ENCODE results near the gene PER3.

Gene PER3

GRCh38 chr1:7871136-7871535 is 87.0 kb downstream of the PER3 start:
- Histone ChIP-seq H3K27ac (ENCODE audit: low read length) (no peak overlapping the region), H3K4me2 (ENCODE audit: insufficient read depth, low read length) (no peak overlapping the region), H3K27me3 (ENCODE audit: insufficient read depth, low read length, poor library complexity) (no peaks in the 10 kb centered on the region), H3K4me1 (ENCODE audit: insufficient read depth, low read length) (no peaks in the 10 kb centered on the region), H3K79me2 (ENCODE audit: insufficient read depth, low read length) (no peaks in the 10 kb centered on the region), H3K4me3 (ENCODE audit: low read depth in 1 of 2, low read length in 2 of 2) (no peak overlapping the region), H4K20me1 (ENCODE audit: insufficient read depth, low read length) (no peaks in the 10 kb centered on the region), H3K36me3 (ENCODE audit: insufficient read depth, low read length) (no peaks in the 10 kb centered on the region), H3K9me3 (ENCODE audit: insufficient read depth, low read length, severe bottlenecking) (no peaks in the 10 kb centered on the region), H2AFZ (ENCODE audit: low read depth, low read length) (no peak overlapping the region), H3K9ac (ENCODE audit: low read depth, low read length) (no peak overlapping the region)
- TF ChIP-seq EZH2 (IDR thresholded peaks at IDR 0.05; ENCODE audit: borderline replicate concordance, low read depth, low read length, severe bottlenecking) (no peak), CTCF (IDR thresholded peaks at IDR 0.05; ENCODE audit: borderline replicate concordance, extremely low read depth, low read length, poor library complexity, severe bottlenecking) (no peak)
- DNase-seq (no peak), ATAC-seq (ENCODE audit: insufficient read depth, low read depth) (no peak)

- H3K4me2 ChIP-seq (ENCODE audit: insufficient read depth, low read length) = no peak overlapping the region
- H3K4me3 ChIP-seq (ENCODE audit: low read depth in 1 of 2, low read length in 2 of 2) = no peak overlapping the region
- no peaks in the 10 kb centered on the region for H3K36me3 ChIP-seq (ENCODE audit: insufficient read depth, low read length)
- peaks cover 5% of the 10 kb centered on the region for H3K9me3 ChIP-seq (ENCODE audit: insufficient read depth, low read length, severe bottlenecking)
- ATAC-seq (ENCODE audit: insufficient read depth, low read depth) (no peak), DNase-seq (no peak)
- H3K9ac ChIP-seq (ENCODE audit: low read depth, low read length) = no peak overlapping the region
- no peak overlapping the region for H3K27ac ChIP-seq (ENCODE audit: low read length)
- no peaks in the 10 kb centered on the region for H3K79me2 ChIP-seq (ENCODE audit: insufficient read depth, low read length)
- TF ChIP-seq CTCF (IDR thresholded peaks at IDR 0.05; ENCODE audit: borderline replicate concordance, extremely low read depth, low read length, poor library complexity, severe bottlenecking) (no peak), EZH2 (IDR thresholded peaks at IDR 0.05; ENCODE audit: borderline replicate concordance, low read depth, low read length, severe bottlenecking) (no peak)
- H4K20me1 ChIP-seq (ENCODE audit: insufficient read depth, low read length) = no peaks in the 10 kb centered on the region
- no peak overlapping the region for H2AFZ ChIP-seq (ENCODE audit: low read depth, low read length)
- H3K4me1 ChIP-seq (ENCODE audit: insufficient read depth, low read length) = no peaks in the 10 kb centered on the region
- no peaks in the 10 kb centered on the region for H3K27me3 ChIP-seq (ENCODE audit: insufficient read depth, low read length, poor library complexity)
These were observed 90.0 kb downstream of the PER3 start for GRCh38 chr1:7873801-7874795.

- DNase-seq (no peak), ATAC-seq (ENCODE audit: insufficient read depth, low read depth) (no peak)
- no peak overlapping the region for H3K9ac ChIP-seq (ENCODE audit: low read depth, low read length)
- H3K4me1 ChIP-seq (ENCODE audit: insufficient read depth, low read length) = no peaks in the 10 kb centered on the region
- no peak for TF ChIP-seq CTCF (IDR thresholded peaks at IDR 0.05; ENCODE audit: borderline replicate concordance, extremely low read depth, low read length, poor library complexity, severe bottlenecking)
- no peak for TF ChIP-seq EZH2 (IDR thresholded peaks at IDR 0.05; ENCODE audit: borderline replicate concordance, low read depth, low read length, severe bottlenecking)
- H2AFZ ChIP-seq (ENCODE audit: low read depth, low read length) = no peak overlapping the region
- no peaks in the 10 kb centered on the region for H3K36me3 ChIP-seq (ENCODE audit: insufficient read depth, low read length)
- H3K9me3 ChIP-seq (ENCODE audit: insufficient read depth, low read length, severe bottlenecking) = peaks cover 5% of the 10 kb centered on the region
- no peaks in the 10 kb centered on the region for H3K79me2 ChIP-seq (ENCODE audit: insufficient read depth, low read length)
- H4K20me1 ChIP-seq (ENCODE audit: insufficient read depth, low read length) = no peaks in the 10 kb centered on the region
- no peak overlapping the region for H3K27ac ChIP-seq (ENCODE audit: low read length)
- H3K27me3 ChIP-seq (ENCODE audit: insufficient read depth, low read length, poor library complexity) = no peaks in the 10 kb centered on the region
- H3K4me2 ChIP-seq (ENCODE audit: insufficient read depth, low read length) = no peak overlapping the region
- no peak overlapping the region for H3K4me3 ChIP-seq (ENCODE audit: low read depth in 1 of 2, low read length in 2 of 2)
These were observed 93.9 kb downstream of the PER3 start for GRCh38 chr1:7878027-7878426.
